ENCODE data around the gene ALDH3B2. TPM values are rescaled to one million over a fixed set of nuclear protein-coding genes. Genes with fewer than 3 reads are reported as not detected.
A peak's percentile ranks its signal among the peaks of the same experiment; 100 is the strongest.
"Not testable (repeated sequence)": the region's sequence is repeated elsewhere in the genome, so short reads cannot be mapped to it uniquely, and the experiment has no call there.

ALDH3B2 gene
- total RNA-seq, 1 experiment from 2014 or later = 0.13 TPM

- peak; percentile 74 for DNase-seq (ENCODE audit: low spot score)
- CTCF ChIA-PET = interaction anchor here (0.6 to 1.4 kb wide), 6 partner anchors 49 to 100 kb away, joined by 3 to 8 read pairs (median 5); no protein-coding TSS in a partner anchor
- ATAC-seq, H3K9me3 Mint-ChIP-seq, H3K27ac Mint-ChIP-seq, H3K36me3 Mint-ChIP-seq, H3K4me3 Mint-ChIP-seq, POLR2A ChIA-PET: not testable (repeated sequence)
- H3K4me1 Mint-ChIP-seq = peaks cover 30% of the 10 kb centered on the region
- peak; percentile 35; the same call in 1 of the 2 replicates for TF ChIP-seq CTCF (IDR thresholded peaks at IDR 0.05)
- peaks cover 25% of the 10 kb centered on the region for H3K27me3 Mint-ChIP-seq (ENCODE audit: low read depth)
These were observed 39.6 kb upstream of the ALDH3B2 start for GRCh38 chr11:67713892-67714509.

- CTCF ChIA-PET, ATAC-seq, H3K4me1 Mint-ChIP-seq, POLR2A ChIA-PET, H3K9me3 Mint-ChIP-seq, H3K36me3 Mint-ChIP-seq, H3K27ac Mint-ChIP-seq: not testable (repeated sequence)
- Mint-ChIP-seq H3K27me3 (ENCODE audit: low read depth) (peaks cover 27% of the 10 kb centered on the region), H3K4me3 (peak overlapping the region; percentile 71)
- DNase-seq (ENCODE audit: low spot score) = peak; percentile 46
These were observed 37.3 kb upstream of the ALDH3B2 start for GRCh38 chr11:67711676-67712075.

DNA sequence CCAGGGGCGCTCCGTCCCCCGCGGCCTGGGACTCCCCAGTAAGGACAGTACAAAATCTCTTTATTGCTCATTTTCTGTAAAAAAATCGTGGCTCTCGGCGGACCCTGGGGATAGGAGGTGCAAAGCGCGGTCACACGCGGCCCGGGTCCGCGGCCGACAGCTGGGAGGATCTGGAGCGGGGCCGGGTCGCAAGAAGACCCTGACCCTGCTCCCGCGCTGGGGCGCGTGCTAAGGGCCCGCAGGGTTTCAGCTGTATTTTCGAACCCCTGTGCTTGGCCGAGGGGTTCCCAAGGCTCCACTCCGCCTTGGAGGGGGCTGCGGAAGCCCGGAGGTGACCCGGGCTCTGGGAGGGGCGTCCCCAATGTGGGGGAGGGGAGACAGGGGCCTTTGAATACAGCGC is 36.8 kb upstream of the ALDH3B2 start:
- H3K9me3 Mint-ChIP-seq, H3K36me3 Mint-ChIP-seq, ATAC-seq, CTCF ChIA-PET, H3K4me1 Mint-ChIP-seq, POLR2A ChIA-PET, H3K27ac Mint-ChIP-seq: not testable (repeated sequence)
- DNase-seq (ENCODE audit: low spot score) = peak; percentile 24
- H3K27me3 Mint-ChIP-seq (ENCODE audit: low read depth) = peaks cover 24% of the 10 kb centered on the region
- peak overlapping the region; percentile 71 for H3K4me3 Mint-ChIP-seq

GRCh38 chr11:67709806-67710205 is 35.4 kb upstream of the ALDH3B2 start:
- DNase-seq (ENCODE audit: low spot score); H3K36me3 Mint-ChIP-seq; POLR2A ChIA-PET; H3K9me3 Mint-ChIP-seq; H3K4me1 Mint-ChIP-seq; CTCF ChIA-PET; H3K4me3 Mint-ChIP-seq; H3K27ac Mint-ChIP-seq; ATAC-seq: not testable (repeated sequence)
- H3K27me3 Mint-ChIP-seq (ENCODE audit: low read depth) = peaks cover 24% of the 10 kb centered on the region

DNA sequence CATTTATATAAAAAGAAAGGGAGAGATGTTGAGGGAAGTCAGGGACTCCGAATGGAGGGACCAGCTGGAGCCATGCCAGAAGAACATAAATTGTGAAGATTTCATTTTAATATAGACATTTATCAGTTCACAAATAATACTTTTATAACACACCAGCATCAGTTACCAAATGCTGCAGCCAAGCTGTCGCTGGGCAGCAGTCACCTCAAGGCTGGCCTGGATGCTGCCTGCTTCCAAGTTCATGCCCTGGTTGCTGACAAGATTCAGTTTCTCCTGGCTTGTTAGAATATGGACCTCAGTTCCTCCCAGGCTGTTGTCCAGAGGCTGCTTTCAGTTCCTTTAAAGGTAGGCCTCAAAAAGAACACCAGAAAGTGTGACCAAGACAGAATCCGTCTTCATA is 30.8 kb upstream of the ALDH3B2 start:
- peaks cover 10% of the 10 kb centered on the region for H3K27me3 Mint-ChIP-seq (ENCODE audit: low read depth)
- H3K36me3 Mint-ChIP-seq = no peaks in the 10 kb centered on the region
- H3K4me3 Mint-ChIP-seq = no peak overlapping the region
- ATAC-seq = no peak
- ChIA-PET POLR2A (no interaction called here), CTCF (no interaction called here)
- no peak overlapping the region for H3K27ac Mint-ChIP-seq
- H3K4me1 Mint-ChIP-seq = peaks cover 17% of the 10 kb centered on the region
- peaks cover 4% of the 10 kb centered on the region; the same call in 1 of the 2 replicates for H3K9me3 Mint-ChIP-seq
- DNase-seq (ENCODE audit: low spot score) = no peak
- TF ChIP-seq RORB (CRISPR knock-in tag; IDR thresholded peaks at IDR 0.05) = no peak
- no peak for TF ChIP-seq ZMAT4 (CRISPR knock-in tag; IDR thresholded peaks at IDR 0.05)
- no peak for TF ChIP-seq GRHL2 (CRISPR knock-in tag; IDR thresholded peaks at IDR 0.05; ENCODE audit: insufficient replicate concordance, severe bottlenecking)
- no peak for TF ChIP-seq CTCF (IDR thresholded peaks at IDR 0.05)
- no peak for TF ChIP-seq JAZF1 (CRISPR knock-in tag; IDR thresholded peaks at IDR 0.05)
- no peak for TF ChIP-seq IRF2 (CRISPR knock-in tag; IDR thresholded peaks at IDR 0.05; ENCODE audit: borderline replicate concordance, low read depth)
- no peak for TF ChIP-seq ZNF138 (CRISPR knock-in tag; conservative IDR thresholded peaks at IDR 0.05)
- no peak for TF ChIP-seq CBFB (CRISPR knock-in tag; IDR thresholded peaks at IDR 0.05; ENCODE audit: low read depth)
- TF ChIP-seq, protein P1, sequence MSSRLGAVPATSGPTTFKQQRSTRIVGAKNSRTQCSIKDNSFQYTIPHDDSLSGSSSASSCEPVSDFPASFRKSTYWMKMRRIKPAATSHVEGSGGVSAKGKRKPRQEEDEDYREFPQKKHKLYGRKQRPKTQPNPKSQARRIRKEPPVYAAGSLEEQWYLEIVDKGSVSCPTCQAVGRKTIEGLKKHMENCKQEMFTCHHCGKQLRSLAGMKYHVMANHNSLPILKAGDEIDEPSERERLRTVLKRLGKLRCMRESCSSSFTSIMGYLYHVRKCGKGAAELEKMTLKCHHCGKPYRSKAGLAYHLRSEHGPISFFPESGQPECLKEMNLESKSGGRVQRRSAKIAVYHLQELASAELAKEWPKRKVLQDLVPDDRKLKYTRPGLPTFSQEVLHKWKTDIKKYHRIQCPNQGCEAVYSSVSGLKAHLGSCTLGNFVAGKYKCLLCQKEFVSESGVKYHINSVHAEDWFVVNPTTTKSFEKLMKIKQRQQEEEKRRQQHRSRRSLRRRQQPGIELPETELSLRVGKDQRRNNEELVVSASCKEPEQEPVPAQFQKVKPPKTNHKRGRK (CRISPR knock-in tag; IDR thresholded peaks at IDR 0.05; ENCODE audit: borderline replicate concordance) = no peak
- TF ChIP-seq ZNF121 (CRISPR knock-in tag; IDR thresholded peaks at IDR 0.05) = no peak
- TF ChIP-seq USF2 (CRISPR knock-in tag; IDR thresholded peaks at IDR 0.05) = no peak
- no peak for TF ChIP-seq NR3C1 (CRISPR knock-in tag; conservative IDR thresholded peaks at IDR 0.05; ENCODE audit: low read depth)
- TF ChIP-seq, protein P2, sequence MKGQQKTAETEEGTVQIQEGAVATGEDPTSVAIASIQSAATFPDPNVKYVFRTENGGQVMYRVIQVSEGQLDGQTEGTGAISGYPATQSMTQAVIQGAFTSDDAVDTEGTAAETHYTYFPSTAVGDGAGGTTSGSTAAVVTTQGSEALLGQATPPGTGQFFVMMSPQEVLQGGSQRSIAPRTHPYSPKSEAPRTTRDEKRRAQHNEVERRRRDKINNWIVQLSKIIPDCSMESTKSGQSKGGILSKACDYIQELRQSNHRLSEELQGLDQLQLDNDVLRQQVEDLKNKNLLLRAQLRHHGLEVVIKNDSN (CRISPR knock-in tag; IDR thresholded peaks at IDR 0.05) = no peak
- TF ChIP-seq, protein P3, sequence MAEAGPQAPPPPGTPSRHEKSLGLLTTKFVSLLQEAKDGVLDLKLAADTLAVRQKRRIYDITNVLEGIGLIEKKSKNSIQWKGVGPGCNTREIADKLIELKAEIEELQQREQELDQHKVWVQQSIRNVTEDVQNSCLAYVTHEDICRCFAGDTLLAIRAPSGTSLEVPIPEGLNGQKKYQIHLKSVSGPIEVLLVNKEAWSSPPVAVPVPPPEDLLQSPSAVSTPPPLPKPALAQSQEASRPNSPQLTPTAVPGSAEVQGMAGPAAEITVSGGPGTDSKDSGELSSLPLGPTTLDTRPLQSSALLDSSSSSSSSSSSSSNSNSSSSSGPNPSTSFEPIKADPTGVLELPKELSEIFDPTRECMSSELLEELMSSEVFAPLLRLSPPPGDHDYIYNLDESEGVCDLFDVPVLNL (CRISPR knock-in tag; IDR thresholded peaks at IDR 0.05; ENCODE audit: borderline replicate concordance, low read depth) = no peak
- no peak for TF ChIP-seq MAX (CRISPR knock-in tag; IDR thresholded peaks at IDR 0.05)
- TF ChIP-seq TEAD1 (CRISPR knock-in tag; IDR thresholded peaks at IDR 0.05) = no peak
